Suppressor macrophage treated with lipopolysaccharide for 4 hours (primary cell): ENCODE measurements around the gene ZBP1.

Source experiments
- DNase-seq: peaks from one replicate; pipeline ENCODE4 v3.0.0-alpha.2; 2020

ZBP1 gene

DNA sequence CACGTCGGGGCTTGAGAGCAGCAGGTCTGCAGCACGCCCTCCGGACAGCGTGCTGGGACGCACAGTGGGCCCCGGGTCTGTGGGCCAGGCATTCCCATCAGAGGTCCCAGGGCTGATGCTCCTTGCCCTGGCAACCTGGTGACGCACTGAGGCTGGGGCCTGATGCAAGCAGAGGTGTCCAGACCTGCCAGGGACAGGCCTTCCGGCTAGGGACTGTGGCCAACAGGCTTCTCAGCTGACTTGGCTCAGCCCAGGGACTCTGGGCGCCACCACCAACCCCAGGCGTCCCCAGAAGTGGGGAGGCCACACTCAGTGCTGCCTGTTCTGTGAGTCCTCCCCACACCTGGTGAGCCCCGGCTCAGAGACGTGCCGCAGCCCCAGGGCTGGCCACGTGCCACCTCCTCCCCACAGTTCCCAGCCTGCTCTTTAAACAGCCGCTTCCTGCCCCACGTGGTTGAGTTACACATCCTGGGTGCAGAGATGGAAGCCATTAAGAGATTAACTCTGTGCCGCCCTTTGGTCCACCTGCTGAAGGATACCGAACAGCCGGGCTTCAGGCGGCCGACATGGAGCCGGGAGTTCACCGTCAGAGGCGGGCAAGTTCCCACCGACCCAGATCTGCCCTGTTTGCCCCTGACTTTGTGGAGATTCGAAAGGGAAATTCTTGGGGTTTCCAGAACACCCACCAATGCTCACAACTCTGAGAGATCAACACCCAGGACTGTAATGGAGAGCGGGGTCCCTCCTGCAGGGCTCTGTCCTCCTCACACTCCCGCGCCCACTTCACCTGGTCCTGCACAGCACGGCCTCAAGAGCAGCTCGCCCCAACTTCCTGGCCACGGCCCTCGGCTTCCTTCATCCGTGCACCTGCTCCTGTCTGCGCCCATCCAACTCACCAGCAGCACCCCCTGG is 37.6 kb upstream of the ZBP1 start:
- DNase-seq = no peak

DNA sequence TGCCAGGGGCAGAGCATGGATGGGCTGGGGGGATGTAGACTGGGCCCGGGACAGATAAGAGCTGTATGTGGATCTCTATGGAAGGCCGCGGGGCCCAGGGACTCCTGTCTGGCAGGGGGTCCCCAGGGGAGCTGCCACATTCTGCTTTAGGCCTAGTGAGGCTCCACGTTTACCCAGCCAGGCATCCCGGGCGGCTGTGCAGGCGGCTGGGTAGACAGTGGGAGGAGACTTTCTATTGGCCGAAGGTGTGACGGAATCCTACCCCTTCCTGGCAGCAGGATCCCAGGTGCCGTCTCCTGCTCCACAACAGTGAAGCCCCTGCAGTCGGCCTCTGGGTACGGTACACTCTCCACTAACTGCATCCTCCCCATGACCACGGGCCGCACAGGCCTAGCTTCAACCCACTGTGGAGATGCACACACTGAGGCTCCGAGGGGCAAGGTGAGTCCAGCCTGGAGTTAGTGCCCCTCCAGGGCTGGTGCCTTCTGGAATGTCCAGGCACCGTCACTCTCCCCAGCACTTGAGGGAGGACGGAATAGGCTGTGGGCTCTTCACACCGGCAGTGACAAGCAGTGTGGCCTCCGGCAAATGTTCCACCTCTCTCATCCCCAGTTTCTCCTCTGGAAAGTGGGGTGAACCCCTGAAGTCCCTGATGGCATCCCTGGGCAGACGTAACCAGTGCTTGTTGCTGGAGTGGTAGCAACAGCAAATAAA is 36.8 kb upstream of the ZBP1 start:
- no peak for DNase-seq

DNA sequence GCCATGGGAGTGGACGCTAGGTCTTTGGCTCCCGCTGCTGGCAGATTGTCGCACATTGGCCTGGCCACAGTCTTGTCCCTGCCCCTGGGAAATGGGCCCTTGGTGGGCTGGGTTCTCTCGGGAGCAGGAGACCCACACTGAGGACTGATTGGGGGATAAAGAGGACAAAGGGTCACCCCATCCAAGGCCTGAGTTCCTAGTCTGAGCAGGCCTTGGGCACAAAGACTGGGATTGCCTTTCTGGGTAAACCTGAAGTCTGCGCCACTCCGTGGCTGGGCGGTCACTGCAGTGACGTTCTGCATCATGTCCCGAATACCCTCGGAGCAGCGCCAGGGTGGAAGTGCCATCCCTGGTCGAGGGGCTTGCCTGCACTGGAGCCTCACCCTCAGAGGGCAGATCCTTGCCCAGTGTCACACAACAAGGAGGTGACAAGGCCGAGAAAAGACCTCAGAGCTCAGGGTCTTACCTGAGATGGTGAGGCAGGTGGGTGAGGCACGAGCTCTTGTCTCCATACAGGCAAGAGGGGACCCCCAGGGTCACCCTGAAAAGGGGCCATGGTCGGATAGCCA is 36.1 kb upstream of the ZBP1 start:
- DNase-seq = no peak

DNA sequence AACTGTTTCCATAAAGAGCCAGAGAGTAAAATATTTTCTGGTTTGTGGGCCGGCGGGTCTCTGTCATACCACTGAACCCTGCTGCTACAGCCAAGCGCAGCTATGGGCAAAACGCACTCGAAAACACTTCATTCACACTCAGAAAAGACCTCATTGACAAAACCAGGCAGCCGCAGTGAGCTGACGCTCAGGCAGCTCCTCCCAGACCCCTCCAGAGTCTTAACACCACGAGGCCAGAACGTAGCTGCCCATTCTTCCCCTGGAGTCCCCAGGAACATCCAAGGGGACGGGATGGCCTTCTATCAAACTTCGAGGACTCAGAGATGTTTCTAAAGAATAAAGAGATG is 35.6 kb upstream of the ZBP1 start:
- no peak for DNase-seq

DNA sequence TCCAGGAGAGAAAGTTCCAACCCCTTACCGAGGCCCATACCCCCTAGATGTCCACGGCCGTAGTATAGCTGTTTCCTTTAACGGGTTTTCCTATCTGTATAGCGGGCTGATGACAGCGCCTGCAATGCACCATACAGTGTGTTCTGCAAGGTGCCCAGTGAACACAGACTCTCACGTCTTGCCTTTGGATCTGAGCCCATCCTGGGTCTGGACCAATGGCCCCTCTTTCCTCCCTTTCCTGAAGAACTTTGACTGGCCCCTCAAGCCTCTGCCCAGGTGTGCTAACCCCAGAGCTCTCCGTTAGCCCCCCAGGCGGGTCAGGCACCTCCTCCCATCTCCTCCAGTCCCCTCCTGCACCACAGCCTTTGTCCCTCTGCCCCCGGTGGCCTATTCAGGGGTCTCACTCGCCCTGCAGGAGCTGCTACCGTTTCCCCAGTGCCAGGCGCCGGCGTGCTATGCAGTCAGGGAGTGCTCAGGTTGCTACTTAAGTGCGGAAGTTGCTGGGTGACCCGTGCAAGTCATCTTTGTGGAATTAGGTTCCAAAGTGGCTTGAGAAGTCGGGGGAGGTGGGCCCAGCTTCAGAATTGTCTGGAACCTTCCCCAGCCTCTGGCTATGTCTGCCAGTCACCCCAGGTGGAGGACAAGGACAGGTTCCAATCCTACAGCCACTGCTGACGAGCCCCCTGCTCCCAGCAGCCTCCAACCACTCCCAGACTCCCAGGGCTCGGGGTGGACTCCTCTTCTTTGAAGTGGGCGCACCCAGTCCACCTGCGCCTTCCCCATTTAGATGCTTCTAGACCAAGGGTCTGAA is 35.0 kb upstream of the ZBP1 start:
- DNase-seq = no peak

DNA sequence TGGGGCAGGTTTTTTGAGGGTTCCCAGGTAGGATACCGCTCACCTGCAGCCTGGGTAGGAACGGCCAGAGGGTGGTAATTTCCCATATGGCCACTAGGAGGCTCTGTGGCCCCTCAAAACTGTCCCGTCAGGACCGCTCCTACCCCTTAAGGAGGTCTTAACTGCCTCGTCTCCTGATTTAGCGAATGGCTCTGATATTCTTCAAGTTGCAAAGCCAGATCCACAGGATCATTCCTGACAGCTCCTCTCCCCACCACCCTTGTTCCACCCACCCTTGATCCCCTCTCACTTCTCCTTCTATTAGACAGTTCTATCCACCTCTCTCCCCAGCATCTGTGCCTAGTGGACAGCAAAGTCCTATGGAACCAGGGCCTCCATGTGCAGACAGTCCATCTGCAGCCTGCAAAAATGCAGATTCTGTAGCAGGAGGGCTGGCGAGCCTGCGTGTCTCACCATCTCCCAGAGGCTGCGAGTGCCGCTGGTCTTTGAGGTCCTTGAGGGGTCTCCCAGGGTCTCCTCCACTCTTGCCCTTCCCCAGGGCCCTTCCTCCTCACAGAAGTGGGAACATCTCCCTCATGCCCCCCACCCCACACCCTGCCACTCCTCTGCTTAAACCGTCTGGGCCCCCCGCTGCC is 34.3 kb upstream of the ZBP1 start:
- DNase-seq = peak; percentile 53

DNA sequence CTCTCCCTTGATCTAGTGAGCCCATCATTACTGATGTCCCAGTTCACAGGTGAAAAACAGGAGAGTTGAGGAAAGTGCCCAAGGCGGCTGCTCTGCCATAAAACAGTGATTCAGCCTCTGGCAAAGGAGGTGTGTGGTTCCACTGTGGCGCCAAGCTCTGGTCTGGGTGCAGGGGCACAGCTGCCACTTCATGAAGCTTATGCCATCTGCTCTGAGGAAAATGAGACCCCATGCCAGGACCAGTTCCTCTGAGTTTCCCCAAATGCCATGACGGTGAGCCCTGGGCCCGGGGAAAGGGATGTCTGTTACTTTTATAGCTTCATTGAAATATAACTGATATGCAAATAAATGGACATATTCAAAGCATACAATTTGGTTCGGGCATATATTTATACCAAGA is 33.7 kb upstream of the ZBP1 start:
- DNase-seq = no peak

DNA sequence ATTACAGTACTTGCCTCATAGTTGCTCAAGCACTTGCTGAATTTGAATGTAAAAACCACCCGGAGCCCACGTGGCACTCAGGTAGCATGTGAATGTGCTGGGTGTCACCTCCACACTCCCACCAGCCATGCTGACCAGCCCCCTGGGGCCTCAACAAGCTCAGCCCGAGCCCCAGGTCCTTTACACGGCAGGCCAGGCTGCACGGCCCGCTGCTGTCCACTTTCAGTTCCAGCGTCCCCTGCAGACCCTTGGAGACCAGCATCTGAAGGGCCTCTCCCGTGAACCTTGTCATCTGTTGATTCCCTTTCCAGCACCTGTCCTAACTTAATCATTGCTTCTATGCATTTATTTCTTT is 33.3 kb upstream of the ZBP1 start:
- DNase-seq = no peak

DNA sequence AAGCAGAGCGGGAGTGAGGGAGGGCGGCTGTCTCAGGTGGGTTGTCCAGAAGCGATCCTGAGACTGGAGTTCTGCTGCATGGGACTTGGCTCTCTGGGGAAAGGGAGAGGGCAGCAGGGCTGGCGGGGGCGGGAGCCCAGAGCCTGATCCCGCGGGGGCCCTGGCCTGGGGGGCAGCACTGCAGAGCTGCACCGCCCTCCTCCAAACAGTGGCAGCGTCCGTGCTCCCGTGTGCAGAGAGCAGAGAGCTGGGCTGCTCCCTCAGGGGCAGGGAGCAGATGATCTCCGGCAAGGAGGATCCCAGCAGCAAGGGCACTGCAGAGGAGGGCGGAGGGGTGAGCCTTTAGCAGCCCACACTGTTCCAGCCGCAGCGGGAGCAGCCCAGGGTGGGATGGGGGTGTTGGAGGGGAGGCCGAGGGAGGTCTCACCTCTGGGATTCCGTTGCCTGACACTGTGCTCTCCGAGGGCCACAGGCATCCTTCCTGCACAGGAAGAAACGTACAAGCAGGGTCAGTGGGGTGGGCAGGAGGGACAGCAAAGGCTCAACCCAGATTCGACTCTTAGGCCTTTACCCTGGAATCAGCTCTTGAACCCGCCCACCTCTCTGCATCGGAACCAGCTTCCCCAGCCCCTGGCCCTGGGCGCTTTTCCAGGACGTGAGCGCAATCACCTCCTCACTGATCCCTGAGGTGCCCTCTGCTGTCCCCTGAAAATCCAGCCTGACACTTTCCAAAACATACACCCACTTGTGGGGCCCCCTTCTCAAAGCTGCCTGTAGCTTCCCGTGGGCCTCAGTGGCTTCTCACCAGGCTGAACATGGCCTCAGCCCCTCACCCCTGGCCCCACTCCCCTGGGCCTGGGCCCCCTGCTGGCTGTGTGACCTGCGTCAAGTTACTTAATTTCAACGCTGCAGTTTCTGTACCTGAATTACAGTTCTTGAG is 32.6 kb upstream of the ZBP1 start:
- DNase-seq = no peak

DNA sequence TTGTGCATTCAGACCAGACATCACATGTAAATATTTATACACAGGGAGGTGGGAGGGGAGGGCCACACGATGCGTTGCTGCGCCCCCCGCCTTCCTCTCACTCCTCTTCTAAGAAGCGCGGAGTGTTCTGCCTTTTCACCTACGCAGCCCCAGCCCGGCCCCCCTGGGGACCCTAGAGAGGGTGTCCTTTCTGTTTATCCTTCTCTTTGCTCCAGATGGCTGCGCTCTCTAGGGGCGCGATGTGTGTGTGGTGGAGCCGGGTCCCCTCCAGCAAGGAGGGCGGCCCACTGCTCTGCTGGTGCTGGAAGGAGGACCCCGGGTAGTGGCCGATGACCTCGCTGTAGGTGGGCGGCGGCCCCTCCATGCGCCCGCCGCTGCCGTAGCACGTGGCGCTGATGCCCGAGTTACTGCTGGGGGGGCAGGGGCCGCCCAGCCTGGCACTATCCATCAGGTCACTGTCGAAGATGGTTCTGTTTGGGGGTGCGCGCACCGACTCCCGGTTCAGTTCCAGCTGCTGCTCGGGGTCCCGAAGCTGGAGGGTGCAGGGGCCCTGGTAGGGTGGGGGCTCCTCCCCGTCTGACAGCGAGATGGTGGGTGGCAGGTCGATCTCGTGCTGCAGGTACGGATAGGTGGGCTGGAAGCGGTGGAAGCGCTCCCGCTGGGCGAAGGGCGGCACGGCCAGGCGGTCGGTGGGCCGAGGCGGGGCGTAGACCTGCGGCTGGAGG is 31.8 kb upstream of the ZBP1 start:
- DNase-seq = no peak

DNA sequence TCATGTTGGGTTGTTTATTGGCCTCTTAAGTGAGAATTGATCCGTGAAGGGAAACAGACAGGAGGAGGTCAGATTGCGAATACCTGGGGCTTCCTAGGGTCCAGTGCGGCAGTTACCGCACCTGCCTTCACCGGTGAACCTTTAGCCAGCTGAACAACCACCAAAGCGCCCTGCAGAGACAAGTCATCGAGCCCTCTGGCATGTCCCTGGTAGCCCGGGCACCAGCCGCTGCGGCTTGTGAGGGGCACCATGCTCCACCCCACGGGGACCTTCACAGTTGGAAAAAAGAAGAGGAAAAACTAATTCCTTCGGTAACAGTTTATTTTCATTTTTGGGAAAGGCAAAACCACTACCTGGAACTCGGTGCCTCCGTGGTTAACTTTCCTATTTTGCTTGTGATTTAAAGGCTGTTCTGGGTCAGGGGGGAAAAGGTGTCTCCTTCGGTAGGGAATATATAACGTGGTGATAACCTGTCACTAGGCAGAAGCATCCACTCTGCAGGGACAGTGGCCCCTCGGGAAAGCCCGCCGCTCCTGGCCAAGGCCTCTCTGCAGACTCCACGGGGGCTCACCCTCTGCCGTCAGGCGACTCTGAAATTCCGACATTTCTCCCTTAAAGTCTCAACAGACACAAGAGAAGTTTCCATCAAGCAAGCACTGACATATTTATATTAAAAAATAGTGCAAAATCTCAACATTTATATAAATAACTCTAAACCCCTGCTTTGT is 30.7 kb upstream of the ZBP1 start:
- DNase-seq = no peak

DNA sequence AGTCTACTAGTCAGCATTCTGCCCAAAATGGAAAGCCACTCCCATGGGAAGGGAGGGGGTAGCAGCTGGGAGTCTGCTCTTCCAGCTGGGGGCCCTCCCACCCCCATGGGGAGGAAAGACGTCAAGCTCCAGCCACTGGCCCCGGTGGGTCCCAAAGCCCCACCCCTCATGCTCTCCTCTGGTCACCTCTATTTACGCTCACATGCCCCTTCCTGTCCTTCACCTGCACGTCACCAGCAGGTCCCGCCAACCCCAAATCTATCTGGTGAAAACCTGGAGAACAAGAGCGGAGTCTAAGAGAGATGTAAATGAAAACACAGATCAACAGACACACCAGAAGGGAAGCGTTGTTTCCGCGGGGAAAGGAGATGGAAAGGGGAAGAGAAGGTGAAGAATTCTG is 30.0 kb upstream of the ZBP1 start:
- DNase-seq = no peak

DNA sequence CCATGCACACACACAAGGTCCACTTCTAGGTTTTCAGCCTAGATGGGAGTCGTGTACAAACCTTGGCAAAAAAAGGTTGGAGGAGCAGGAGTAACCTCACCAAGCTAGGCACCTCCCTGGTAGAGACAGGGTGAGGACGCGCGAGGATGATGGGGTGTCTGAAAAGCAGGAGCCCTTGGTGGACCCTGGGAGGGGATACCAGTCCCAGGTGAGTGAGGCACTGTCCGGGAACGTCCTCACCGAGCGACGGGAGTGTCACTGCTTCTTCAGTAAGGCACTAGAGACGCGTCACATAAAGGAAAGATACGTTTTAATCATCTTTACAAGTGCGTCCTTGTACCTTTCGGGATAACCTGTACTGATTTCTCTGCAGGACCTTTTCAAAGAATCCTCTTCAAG is 29.4 kb upstream of the ZBP1 start:
- DNase-seq = no peak

DNA sequence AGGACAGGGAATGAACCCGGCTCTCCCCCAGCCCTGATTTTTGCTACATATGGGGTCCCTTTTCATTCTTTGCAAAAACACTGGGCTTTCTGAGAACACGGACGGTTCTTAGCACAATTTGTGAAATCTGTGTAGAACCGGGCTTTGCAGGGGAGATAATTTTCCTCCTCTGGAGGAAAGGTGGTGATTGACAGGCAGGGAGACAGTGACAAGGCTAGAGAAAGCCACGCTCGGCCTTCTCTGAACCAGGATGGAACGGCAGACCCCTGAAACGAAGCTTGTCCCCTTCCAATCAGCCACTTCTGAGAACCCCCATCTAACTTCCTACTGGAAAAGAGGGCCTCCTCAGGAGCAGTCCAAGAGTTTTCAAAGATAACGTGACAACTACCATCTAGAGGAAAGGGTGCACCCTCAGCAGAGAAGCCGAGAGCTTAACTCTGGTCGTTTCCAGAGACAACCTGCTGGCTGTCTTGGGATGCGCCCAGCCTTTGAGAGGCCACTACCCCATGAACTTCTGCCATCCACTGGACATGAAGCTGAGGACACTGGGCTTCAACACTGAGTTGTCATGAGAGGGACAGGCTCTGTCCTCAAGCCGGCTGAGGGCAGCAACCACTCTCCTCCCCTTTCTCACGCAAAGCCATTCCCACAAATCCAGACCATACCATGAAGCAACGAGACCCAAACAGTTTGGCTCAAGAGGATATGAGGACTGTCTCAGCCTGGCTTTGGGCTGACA is 28.8 kb upstream of the ZBP1 start:
- no peak for DNase-seq

DNA sequence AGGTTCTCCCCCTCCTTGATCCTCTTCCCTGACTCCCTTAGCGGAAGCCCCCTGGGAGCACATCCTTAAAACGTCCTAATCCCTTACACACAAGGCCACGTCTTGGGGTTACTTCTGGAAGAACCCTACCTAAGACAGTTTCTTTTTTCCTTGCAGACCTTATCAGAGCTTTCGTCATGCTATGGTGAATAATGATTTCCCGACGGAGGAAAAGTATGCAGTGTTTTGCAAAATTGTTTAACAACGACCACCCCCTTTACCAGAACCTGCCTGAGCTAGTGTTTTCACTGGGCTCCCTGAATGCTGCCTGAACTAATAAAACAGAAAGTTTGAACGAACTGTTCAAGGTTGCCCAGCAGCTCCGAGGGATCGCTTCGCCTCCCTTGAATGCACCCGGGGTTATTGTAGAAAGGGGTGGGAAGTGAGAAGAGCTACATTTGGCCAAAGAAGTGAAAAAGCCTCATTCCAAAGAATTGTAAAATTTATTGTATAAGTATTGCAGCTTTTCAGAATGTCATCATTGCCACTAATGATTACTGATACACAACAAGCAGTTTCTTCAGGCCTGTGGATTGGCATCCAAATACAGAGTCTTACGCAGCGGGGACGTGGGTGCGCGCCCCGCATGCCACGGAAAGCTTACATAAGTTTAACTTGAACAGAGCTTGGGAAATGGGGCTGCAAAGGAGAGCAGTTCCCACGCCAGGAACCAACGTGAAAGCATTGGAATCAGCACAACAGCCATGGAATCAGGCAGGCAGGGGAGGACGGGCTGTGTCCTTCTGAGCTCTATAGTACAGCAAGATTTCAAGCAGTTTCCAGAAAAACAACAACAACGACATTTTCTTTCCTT is 27.9 kb upstream of the ZBP1 start:
- no peak for DNase-seq

DNA sequence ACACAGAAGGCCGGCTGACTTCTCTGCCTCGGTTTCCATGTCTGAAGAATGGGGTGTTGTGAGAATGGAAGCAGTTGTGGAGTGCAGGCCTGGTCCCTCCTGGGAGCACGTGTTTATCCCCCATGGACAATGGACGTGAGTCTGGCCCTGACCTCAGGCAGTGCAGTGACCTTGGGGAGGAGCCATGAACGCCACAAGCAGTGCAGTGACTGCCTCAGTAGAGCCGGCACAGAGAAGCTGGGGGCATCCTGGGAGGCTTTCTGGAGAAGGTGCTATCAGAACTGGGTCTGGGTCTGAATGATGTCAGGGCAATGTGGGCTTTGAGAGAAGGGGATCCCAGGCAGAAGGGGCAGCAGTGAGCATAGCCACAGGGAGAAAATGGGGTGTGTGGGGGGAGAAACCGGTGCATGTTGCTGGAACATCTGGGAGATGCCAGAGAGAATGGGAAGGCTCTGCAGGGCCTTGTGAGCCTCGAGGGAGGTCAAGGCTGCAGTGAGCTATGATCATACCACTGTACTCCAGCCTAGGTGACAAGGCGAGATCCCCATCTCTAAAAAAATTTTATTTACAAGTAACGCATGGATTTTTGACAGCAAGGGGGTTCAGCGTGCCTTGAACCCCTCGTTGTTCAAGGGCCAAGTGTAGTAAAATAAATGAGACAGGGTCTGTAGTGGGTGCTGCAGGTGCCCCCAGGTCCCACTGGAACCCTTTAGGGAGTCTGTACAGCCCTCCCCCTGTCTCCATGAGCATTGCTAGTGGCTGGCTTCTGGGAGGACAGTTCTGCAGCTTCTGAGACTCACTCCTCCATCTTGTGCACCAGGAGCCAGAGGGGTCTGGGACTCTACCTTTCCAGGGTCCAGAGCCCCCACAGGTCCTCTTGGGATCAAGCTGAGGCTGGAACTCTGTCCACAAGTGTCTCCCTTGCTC is 27.0 kb upstream of the ZBP1 start:
- DNase-seq = no peak

DNA sequence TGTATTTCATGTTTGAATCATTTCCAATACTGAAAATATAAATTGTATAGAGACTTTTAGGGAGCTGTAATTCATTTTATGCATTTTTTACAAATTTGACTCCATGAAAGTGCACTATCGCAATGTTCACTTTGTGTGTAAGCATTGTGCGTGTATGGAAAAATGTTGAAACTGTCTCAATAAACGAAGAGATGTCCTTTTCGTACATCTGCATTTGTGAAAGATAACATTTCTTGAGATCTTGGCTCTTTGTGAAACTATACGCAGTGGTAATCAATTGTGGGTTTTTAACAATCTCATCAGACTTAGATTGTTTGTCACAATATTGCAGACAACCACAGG is 18.6 kb upstream of the ZBP1 start:
- no peak for DNase-seq
